Esophagus squamous epithelium (tissue), 4 donors: ENCODE measurements around the gene MTF1.

Experiments
- CTCF ChIP-seq, 6 experiments: fragments of 450-650 bp in 4 of 6; fragments of 200-600 bp in 2 of 6; sonication (generic) in 2 of 6; IDR thresholded peaks; one replicate each; pipeline ENCODE4 v1.5.1; 2016 to 2019; ENCODE audit warnings: antibody characterized with exemption in 6 of 6, mild to moderate bottlenecking in 4 of 6, moderate library complexity in 4 of 6
- POLR2A ChIP-seq, 4 donors: fragments of 450-650 bp; IDR thresholded peaks; one replicate each; pipeline ENCODE4 v1.6.1; 2017; ENCODE audit warnings: antibody characterized with exemption in 4 of 4, mild to moderate bottlenecking in 4 of 4, moderate library complexity in 3 of 4

- TF ChIP-seq CTCF (IDR thresholded peaks at IDR 0.05) = no peak
- TF ChIP-seq POLR2A (IDR thresholded peaks at IDR 0.05) = no peak
Measured at GRCh38 chr1:37821481-37821880, 37.9 kb downstream of the MTF1 start.
